IMR-90 (cell line): Measurements from ENCODE around the gene SAMD11. TPM values are rescaled to one million over a fixed set of nuclear protein-coding genes. Genes with fewer than 3 reads are reported as not detected.
"Not testable (repeated sequence)": the region's sequence is repeated elsewhere in the genome, so short reads cannot be mapped to it uniquely, and the experiment has no call there.

Source experiments
- ATAC-seq: fragments of 200-7000 bp; cut with Tn5 transposase; 2 replicates; pipeline ENCODE4 v1.9.1; 2020; ENCODE audit warnings: low read depth, mild to moderate bottlenecking, moderate library complexity
- BruUV-seq: library from RNA; stranded (reverse); fragments of 400-500 nt; replicated peaks from 2 replicates; lab custom pipeline; 2021; lab: Mats Ljungman, UMichigan
- CTCF ChIA-PET: fragments of 300-600 bp; formaldehyde crosslinking; extraction: SDS; loops from one replicate; lab custom pipeline; 2021; ENCODE audit warnings: antibody characterized with exemption; lab: Yijun Ruan, JAX
- POLR2A ChIA-PET: fragments of 300-600 bp; sonication (Branson Sonifier 250); formaldehyde crosslinking; loops from one replicate; lab custom pipeline; 2022; ENCODE audit warnings: antibody characterized with exemption; ENCODE audit not compliant: unreplicated experiment; lab: Charles Lee
- DNase-seq: peaks from one replicate; pipeline ENCODE4 v3.0.0; 2013
- H2AFZ ChIP-seq: replicated peaks from 2 replicates; pipeline ENCODE3; 2013; ENCODE audit warnings: low read length, mild to moderate bottlenecking; ENCODE audit not compliant: poor library complexity
- H2AK5ac ChIP-seq: 2 replicates; pipeline ENCODE4 v1.6.1; 2013; ENCODE audit warnings: low read depth, low read length, inconsistent platforms
- H2AK9ac ChIP-seq: replicated peaks from 2 replicates; pipeline ENCODE3; 2013; ENCODE audit warnings: mild to moderate bottlenecking, low read depth, low read length, moderate library complexity; ENCODE audit not compliant: poor library complexity
- H2BK120ac ChIP-seq: 2 replicates; pipeline ENCODE4 v1.6.1; 2013; ENCODE audit warnings: low read depth, low read length, inconsistent platforms
- H2BK15ac ChIP-seq: 3 replicates; pipeline ENCODE4 v1.6.1; 2013; ENCODE audit warnings: low read depth, low read length, inconsistent platforms
- H2BK20ac ChIP-seq: 2 replicates; pipeline ENCODE4 v1.6.1; 2013; ENCODE audit warnings: low read depth, mild to moderate bottlenecking, inconsistent platforms, low read length, moderate library complexity
- H2BK5ac ChIP-seq: 2 replicates; pipeline ENCODE4 v1.6.1; 2013; ENCODE audit warnings: mild to moderate bottlenecking, low read depth, low read length, inconsistent platforms; ENCODE audit not compliant: poor library complexity, severe bottlenecking
- H3K14ac ChIP-seq: replicated peaks from 2 replicates; pipeline ENCODE4 v1.6.1; 2013; ENCODE audit warnings: low read depth, low read length, inconsistent platforms
- H3K18ac ChIP-seq: 2 replicates; pipeline ENCODE4 v1.6.1; 2013; ENCODE audit warnings: low read depth, low read length, control low read depth
- H3K23ac ChIP-seq: 2 replicates; pipeline ENCODE4 v1.6.1; 2013; ENCODE audit warnings: low read depth, low read length, inconsistent platforms
- H3K27ac ChIP-seq: 2 replicates; pipeline ENCODE4 v1.5.1; 2013; ENCODE audit warnings: mild to moderate bottlenecking, control low read depth, low read length; ENCODE audit not compliant: insufficient read depth
- H3K27me3 ChIP-seq: 2 replicates; pipeline ENCODE4 v1.6.1; 2013; ENCODE audit warnings: low read length; ENCODE audit not compliant: control insufficient read depth, insufficient read depth
- H3K36me3 ChIP-seq: 2 replicates; pipeline ENCODE4 v1.6.1; 2013; ENCODE audit warnings: low read length, mixed read lengths; ENCODE audit not compliant: control insufficient read depth, insufficient read depth
- H3K4ac ChIP-seq: 2 replicates; pipeline ENCODE4 v1.6.1; 2013; ENCODE audit warnings: low read depth, low read length, inconsistent platforms
- H3K4me1 ChIP-seq: 2 replicates; pipeline ENCODE4 v1.6.1; 2013; ENCODE audit warnings: low read length, mixed read lengths; ENCODE audit not compliant: control insufficient read depth, insufficient read depth
- H3K4me2 ChIP-seq: 2 replicates; pipeline ENCODE4 v1.6.1; 2013; ENCODE audit warnings: low read depth, mild to moderate bottlenecking, control low read depth, low read length, moderate library complexity
- H3K4me3 ChIP-seq: 2 replicates; pipeline ENCODE4 v1.5.1; 2013; ENCODE audit warnings: low read depth, mild to moderate bottlenecking, control low read depth, low read length, moderate library complexity; ENCODE audit not compliant: insufficient read depth
- H3K56ac ChIP-seq: 2 replicates; pipeline ENCODE4 v1.6.1; 2013; ENCODE audit warnings: low read length, inconsistent platforms; ENCODE audit not compliant: insufficient read depth; ENCODE audit errors: extremely low read depth
- H3K79me1 ChIP-seq, 2 experiments: 2 replicates each; pipeline ENCODE4 v1.6.1; 2013; ENCODE audit warnings: low read length in 2 of 2, inconsistent platforms in 1 of 2, low read depth in 1 of 2
- H3K9ac ChIP-seq: 2 replicates; pipeline ENCODE4 v1.6.1; 2013; ENCODE audit warnings: low read depth, low read length, control low read depth
- H3K9me1 ChIP-seq: 2 replicates; pipeline ENCODE4 v1.6.1; 2013; ENCODE audit warnings: low read length, inconsistent platforms; ENCODE audit not compliant: insufficient read depth
- H3K9me3 ChIP-seq: 2 replicates; pipeline ENCODE4 v1.6.1; 2013; ENCODE audit warnings: low read length; ENCODE audit not compliant: control insufficient read depth, insufficient read depth
- H4K20me1 ChIP-seq: 2 replicates; pipeline ENCODE4 v1.6.1; 2013; ENCODE audit warnings: low read length, inconsistent platforms; ENCODE audit not compliant: insufficient read depth
- H4K5ac ChIP-seq: 2 replicates; pipeline ENCODE4 v1.6.1; 2013; ENCODE audit warnings: mild to moderate bottlenecking, low read depth, low read length, control low read depth
- H4K8ac ChIP-seq, 2 experiments: 2 replicates each; pipeline ENCODE4 v1.6.1; 2013; ENCODE audit warnings: low read depth in 2 of 2, low read length in 2 of 2, control low read depth in 1 of 2, inconsistent platforms in 1 of 2
- H4K91ac ChIP-seq: 2 replicates; pipeline ENCODE4 v1.6.1; 2013; ENCODE audit warnings: low read depth, low read length, inconsistent platforms; ENCODE audit not compliant: insufficient read depth
- WGBS, 2 experiments: methylation state at CpG; one replicate each; pipeline versions ENCODE4 v1.1.5 to v1.1.7; 2013; ENCODE audit warnings: missing lambda C conversion rate in 2 of 2; ENCODE audit not compliant: insufficient read length in 1 of 2; ENCODE audit errors: extremely low coverage in 2 of 2; 5-methylcytosine and 5-hydroxymethylcytosine counted together
- dilution Hi-C: fragments of 300-500 bp; cut with HindIII; formaldehyde crosslinking; loops from one replicate; pipeline ENCODE4 v1.14.3; 2018; ENCODE audit warnings: low sequenced_read_pairs; ENCODE audit not compliant: unreplicated experiment
- in situ Hi-C: fragments of 300-500 bp; cut with MboI; formaldehyde crosslinking; loops from 3 replicates; pipeline ENCODE4 v1.14.3; 2019; ENCODE audit warnings: low sequenced_read_pairs, inconsistent platforms, mixed read lengths
- intact Hi-C: fragments of 100-400 bp; cut with micrococcal nuclease; formaldehyde crosslinking; loops from 2 replicates; pipeline ENCODE4 v1.10.0; 2022
- polyA plus RNA-seq, 3 experiments: library from polyadenylated mRNA; depleted of rRNA; stranded (reverse); fragments of >200 nt; gene quantifications; 2 replicates each; pipeline ENCODE4 v1.2.3, GENCODE V29; 2012; ENCODE audit warnings: low replicate concordance in 1 of 3
- total RNA-seq: library from RNA; depleted of rRNA; stranded (reverse); fragments of >200 nt; gene quantifications from 2 replicates; pipeline ENCODE4 v1.2.3, GENCODE V29; 2012
- TF ChIP-seq, protein P1 (sequence below): fragments of 150-350 bp; IDR thresholded peaks from 2 replicates; pipeline ENCODE4 v1.6.1; 2017; ENCODE audit warnings: mild to moderate bottlenecking, antibody characterized with exemption, low read length, low read depth

Gene SAMD11
- total and polyA plus RNA-seq, 2 of the 4 experiments (the other 2 are of a cell fraction) = 5.9 to 22.9 TPM

DNA sequence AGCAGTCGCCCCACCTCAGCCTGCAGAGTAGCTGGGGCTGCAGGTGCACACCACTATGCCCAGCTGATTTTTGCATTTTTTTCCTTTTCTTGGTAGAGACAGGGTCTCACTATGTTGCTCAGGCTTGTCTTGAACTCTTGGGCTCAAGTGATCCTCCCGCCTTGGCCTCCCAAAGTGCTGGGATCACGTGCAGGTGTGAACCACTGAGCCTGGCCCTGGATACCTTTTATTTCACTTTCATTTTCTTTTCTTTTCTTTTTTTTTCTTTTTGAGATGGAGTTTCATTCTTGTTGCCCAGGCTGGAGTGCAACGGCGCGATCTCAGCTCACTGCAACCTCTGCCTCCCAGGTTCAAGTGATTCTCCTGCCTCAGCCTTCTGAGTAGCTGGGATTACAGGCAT is 67.6 kb downstream of the SAMD11 start:
- H3K9ac ChIP-seq, H3K27ac ChIP-seq, dilution Hi-C loops, H2AK5ac ChIP-seq, DNase-seq, H2BK120ac ChIP-seq, H2BK5ac ChIP-seq, H3K14ac ChIP-seq, H3K18ac ChIP-seq, H4K91ac ChIP-seq, H3K27me3 ChIP-seq, BruUV-seq, intact Hi-C loops, H3K36me3 ChIP-seq, H3K9me1 ChIP-seq, H3K4me1 ChIP-seq, POLR2A ChIA-PET, H2BK15ac ChIP-seq, H4K20me1 ChIP-seq, H3K4me2 ChIP-seq, H2BK20ac ChIP-seq, H4K5ac ChIP-seq, in situ Hi-C loops, ATAC-seq, H2AFZ ChIP-seq, H3K56ac ChIP-seq, H3K4ac ChIP-seq, H3K23ac ChIP-seq, H2AK9ac ChIP-seq, H4K8ac ChIP-seq, H3K79me1 ChIP-seq, H3K4me3 ChIP-seq: not testable (repeated sequence)
- CTCF ChIA-PET = interaction anchor here (1.2 kb wide), 1 partner anchor 28 kb away, joined by 3 read pairs; no protein-coding TSS in a partner anchor
- H3K9me3 ChIP-seq = peaks cover 10% of the 10 kb centered on the region
- TF ChIP-seq, protein P1, sequence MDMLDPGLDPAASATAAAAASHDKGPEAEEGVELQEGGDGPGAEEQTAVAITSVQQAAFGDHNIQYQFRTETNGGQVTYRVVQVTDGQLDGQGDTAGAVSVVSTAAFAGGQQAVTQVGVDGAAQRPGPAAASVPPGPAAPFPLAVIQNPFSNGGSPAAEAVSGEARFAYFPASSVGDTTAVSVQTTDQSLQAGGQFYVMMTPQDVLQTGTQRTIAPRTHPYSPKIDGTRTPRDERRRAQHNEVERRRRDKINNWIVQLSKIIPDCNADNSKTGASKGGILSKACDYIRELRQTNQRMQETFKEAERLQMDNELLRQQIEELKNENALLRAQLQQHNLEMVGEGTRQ = 0 out of 2 replicates have a peak, but pooled peaks have one; percentile 4
- 71% methylated on average over 3 of the region's 6 CpGs; no CpG with 5 or more reads in 1 of the 2 experiments for WGBS, 2 experiments
